Esophagus squamous epithelium (tissue), 4 donors: ENCODE results near the gene ADAMTS2.

Experiments used
- POLR2A ChIP-seq, 4 donors: fragments of 450-650 bp; IDR thresholded peaks; one replicate each; pipeline ENCODE4 v1.6.1; 2017; ENCODE audit warnings: antibody characterized with exemption in 4 of 4, mild to moderate bottlenecking in 4 of 4, moderate library complexity in 3 of 4
- TF ChIP-seq, protein P1 (sequence below), 6 experiments: fragments of 450-650 bp in 4 of 6; fragments of 200-600 bp in 2 of 6; sonication (generic) in 2 of 6; IDR thresholded peaks; one replicate each; pipeline ENCODE4 v1.5.1; 2016 to 2019; ENCODE audit warnings: antibody characterized with exemption in 6 of 6, mild to moderate bottlenecking in 4 of 6, moderate library complexity in 4 of 6

DNA sequence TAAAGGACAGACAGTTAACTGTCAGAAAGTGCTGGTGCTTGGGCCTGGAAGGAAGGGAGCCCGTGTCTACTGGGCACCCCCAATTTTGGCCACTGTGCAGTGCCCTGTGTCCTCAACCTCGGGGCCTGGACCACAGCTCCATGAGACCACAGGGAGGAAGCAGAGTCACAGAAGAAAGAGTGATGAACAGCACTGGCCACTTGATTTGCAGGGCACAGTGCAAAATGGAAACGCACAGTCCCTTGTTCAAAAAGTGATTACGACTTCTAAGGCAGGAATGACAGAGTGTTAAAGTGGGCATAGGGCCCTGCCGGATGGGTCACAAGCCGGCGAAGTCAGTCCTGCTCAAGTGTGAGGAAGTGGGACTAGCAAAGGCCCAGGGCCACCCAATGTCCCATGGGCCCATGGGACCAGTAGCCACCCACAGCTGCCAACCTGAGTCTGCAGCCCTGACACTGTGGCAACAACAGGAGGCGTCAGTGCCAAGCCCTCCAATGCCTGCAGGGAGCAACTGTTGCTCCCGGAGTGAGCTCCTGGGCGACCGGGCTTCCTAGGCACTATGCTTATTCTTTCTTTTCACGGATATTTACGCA lies 85.4 kb downstream of the ADAMTS2 start:
- TF ChIP-seq, protein P1, sequence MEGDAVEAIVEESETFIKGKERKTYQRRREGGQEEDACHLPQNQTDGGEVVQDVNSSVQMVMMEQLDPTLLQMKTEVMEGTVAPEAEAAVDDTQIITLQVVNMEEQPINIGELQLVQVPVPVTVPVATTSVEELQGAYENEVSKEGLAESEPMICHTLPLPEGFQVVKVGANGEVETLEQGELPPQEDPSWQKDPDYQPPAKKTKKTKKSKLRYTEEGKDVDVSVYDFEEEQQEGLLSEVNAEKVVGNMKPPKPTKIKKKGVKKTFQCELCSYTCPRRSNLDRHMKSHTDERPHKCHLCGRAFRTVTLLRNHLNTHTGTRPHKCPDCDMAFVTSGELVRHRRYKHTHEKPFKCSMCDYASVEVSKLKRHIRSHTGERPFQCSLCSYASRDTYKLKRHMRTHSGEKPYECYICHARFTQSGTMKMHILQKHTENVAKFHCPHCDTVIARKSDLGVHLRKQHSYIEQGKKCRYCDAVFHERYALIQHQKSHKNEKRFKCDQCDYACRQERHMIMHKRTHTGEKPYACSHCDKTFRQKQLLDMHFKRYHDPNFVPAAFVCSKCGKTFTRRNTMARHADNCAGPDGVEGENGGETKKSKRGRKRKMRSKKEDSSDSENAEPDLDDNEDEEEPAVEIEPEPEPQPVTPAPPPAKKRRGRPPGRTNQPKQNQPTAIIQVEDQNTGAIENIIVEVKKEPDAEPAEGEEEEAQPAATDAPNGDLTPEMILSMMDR (IDR thresholded peaks at IDR 0.05) = no peak
- TF ChIP-seq POLR2A (IDR thresholded peaks at IDR 0.05) = no peak
